ENCODE data around the gene TMEM178B.

Gene TMEM178B

DNA sequence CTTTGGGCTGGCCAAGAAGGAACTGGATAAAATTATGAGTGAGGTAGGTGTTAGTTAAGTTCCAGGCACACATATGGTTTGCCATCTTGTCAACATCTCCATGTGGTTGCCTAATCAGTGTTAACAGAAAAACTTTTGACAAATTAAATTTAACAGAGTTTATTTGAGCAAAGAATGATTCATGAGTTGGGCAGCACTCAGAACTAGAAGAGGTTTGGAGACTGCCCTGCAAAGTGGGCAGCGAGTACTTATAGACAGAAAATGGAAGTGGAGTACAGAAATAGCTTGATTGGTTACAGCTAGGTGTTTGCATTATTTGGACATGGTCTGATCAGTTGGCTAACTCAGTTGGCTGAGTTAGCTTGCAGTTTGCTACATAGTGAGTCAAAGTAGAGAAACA, 439.9 kb downstream of the TMEM178B start:
- TF ChIP-seq, protein P1, sequence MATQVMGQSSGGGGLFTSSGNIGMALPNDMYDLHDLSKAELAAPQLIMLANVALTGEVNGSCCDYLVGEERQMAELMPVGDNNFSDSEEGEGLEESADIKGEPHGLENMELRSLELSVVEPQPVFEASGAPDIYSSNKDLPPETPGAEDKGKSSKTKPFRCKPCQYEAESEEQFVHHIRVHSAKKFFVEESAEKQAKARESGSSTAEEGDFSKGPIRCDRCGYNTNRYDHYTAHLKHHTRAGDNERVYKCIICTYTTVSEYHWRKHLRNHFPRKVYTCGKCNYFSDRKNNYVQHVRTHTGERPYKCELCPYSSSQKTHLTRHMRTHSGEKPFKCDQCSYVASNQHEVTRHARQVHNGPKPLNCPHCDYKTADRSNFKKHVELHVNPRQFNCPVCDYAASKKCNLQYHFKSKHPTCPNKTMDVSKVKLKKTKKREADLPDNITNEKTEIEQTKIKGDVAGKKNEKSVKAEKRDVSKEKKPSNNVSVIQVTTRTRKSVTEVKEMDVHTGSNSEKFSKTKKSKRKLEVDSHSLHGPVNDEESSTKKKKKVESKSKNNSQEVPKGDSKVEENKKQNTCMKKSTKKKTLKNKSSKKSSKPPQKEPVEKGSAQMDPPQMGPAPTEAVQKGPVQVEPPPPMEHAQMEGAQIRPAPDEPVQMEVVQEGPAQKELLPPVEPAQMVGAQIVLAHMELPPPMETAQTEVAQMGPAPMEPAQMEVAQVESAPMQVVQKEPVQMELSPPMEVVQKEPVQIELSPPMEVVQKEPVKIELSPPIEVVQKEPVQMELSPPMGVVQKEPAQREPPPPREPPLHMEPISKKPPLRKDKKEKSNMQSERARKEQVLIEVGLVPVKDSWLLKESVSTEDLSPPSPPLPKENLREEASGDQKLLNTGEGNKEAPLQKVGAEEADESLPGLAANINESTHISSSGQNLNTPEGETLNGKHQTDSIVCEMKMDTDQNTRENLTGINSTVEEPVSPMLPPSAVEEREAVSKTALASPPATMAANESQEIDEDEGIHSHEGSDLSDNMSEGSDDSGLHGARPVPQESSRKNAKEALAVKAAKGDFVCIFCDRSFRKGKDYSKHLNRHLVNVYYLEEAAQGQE (IDR thresholded peaks at IDR 0.05; ENCODE audit: insufficient replicate concordance, low read depth) = no peak
- no peak for TF ChIP-seq POLR2AphosphoS5 (IDR thresholded peaks at IDR 0.05; ENCODE audit: low read depth)
- TF ChIP-seq SPI1 (IDR thresholded peaks at IDR 0.05; ENCODE audit: borderline replicate concordance, low read depth) = no peak
- peaks cover 29% of the 10 kb centered on the region for H3K27me3 ChIP-seq (ENCODE audit: insufficient read depth, poor library complexity, severe bottlenecking)
- H3K4me3 ChIP-seq (replicated peaks; ENCODE audit: insufficient read depth, low read length) = no peak overlapping the region

DNA sequence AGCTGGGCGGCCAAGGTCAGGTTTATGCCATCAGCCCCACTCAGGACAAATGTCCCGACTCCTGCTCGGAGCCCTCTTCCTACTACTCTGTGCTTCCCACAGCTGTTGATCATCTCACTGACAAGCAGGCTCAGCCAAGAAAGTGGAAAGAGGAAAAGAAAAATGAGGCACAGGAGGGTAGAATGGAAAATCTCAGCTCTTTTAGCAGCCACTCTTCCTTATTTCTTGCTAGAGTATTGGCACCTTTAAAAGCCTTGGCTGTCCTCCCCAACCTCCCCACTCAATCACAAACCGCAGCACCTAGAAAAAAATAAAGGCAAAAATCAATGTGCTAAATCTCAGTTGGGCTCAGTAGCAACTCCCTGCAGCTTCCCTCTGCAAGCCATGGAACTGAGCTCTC, 442.1 kb downstream of the TMEM178B start:
- no peak overlapping the region for H3K4me3 ChIP-seq (replicated peaks; ENCODE audit: insufficient read depth, low read length)
- TF ChIP-seq, protein P1 (IDR thresholded peaks at IDR 0.05; ENCODE audit: insufficient replicate concordance, low read depth) = no peak
- no peak for TF ChIP-seq GABPA (IDR thresholded peaks at IDR 0.05; ENCODE audit: low read depth)
- TF ChIP-seq SPI1 (IDR thresholded peaks at IDR 0.05; ENCODE audit: borderline replicate concordance, low read depth) = no peak
- TF ChIP-seq POLR2AphosphoS5 (IDR thresholded peaks at IDR 0.05; ENCODE audit: low read depth) = no peak
- TF ChIP-seq, protein P2, sequence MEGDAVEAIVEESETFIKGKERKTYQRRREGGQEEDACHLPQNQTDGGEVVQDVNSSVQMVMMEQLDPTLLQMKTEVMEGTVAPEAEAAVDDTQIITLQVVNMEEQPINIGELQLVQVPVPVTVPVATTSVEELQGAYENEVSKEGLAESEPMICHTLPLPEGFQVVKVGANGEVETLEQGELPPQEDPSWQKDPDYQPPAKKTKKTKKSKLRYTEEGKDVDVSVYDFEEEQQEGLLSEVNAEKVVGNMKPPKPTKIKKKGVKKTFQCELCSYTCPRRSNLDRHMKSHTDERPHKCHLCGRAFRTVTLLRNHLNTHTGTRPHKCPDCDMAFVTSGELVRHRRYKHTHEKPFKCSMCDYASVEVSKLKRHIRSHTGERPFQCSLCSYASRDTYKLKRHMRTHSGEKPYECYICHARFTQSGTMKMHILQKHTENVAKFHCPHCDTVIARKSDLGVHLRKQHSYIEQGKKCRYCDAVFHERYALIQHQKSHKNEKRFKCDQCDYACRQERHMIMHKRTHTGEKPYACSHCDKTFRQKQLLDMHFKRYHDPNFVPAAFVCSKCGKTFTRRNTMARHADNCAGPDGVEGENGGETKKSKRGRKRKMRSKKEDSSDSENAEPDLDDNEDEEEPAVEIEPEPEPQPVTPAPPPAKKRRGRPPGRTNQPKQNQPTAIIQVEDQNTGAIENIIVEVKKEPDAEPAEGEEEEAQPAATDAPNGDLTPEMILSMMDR (IDR thresholded peaks at IDR 0.05; ENCODE audit: insufficient read depth, low read length) = no peak
- no peak for DNase-seq (ENCODE audit: low read depth in 1 of 2, low spot score in 1 of 2)
- peaks cover 26% of the 10 kb centered on the region for H3K27me3 ChIP-seq (ENCODE audit: insufficient read depth, poor library complexity, severe bottlenecking)
- H3K27ac ChIP-seq (replicated peaks) = no peak overlapping the region

More for the DNA sequence above, 439.9 kb downstream of the TMEM178B start:
- no peak overlapping the region for H3K27ac ChIP-seq (replicated peaks)
- DNase-seq (ENCODE audit: low read depth in 1 of 2, low spot score in 1 of 2) = no peak

DNA sequence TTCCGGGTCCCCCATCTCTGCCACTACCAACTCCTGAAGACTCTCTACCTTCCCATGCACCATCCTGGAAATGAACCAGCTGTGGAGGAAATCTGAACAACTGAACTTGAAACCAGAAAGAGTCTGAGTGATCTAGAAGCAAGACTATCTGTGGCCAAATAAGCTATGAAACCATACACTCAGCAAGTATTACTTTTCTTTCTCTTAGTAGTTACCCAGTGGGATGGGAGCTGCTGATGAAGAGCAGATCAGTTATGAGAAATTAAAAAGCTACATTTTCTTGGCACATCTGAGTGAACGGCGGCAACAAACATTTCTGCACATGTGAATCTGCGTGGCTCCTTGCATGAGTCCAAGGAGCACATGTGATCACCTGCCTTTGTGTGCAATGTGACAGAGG, 445.8 kb downstream of the TMEM178B start:
- no peak for TF ChIP-seq SPI1 (IDR thresholded peaks at IDR 0.05; ENCODE audit: borderline replicate concordance, low read depth)
- TF ChIP-seq GABPA (IDR thresholded peaks at IDR 0.05; ENCODE audit: low read depth) = no peak
- TF ChIP-seq, protein P1 (IDR thresholded peaks at IDR 0.05; ENCODE audit: insufficient replicate concordance, low read depth) = no peak
- H3K27me3 ChIP-seq (ENCODE audit: insufficient read depth, poor library complexity, severe bottlenecking) = peaks cover 3% of the 10 kb centered on the region
- H3K27ac ChIP-seq (replicated peaks) = no peak overlapping the region
- DNase-seq (ENCODE audit: low read depth in 1 of 2, low spot score in 1 of 2) = no peak
- no peak overlapping the region for H3K4me3 ChIP-seq (replicated peaks; ENCODE audit: insufficient read depth, low read length)

DNA sequence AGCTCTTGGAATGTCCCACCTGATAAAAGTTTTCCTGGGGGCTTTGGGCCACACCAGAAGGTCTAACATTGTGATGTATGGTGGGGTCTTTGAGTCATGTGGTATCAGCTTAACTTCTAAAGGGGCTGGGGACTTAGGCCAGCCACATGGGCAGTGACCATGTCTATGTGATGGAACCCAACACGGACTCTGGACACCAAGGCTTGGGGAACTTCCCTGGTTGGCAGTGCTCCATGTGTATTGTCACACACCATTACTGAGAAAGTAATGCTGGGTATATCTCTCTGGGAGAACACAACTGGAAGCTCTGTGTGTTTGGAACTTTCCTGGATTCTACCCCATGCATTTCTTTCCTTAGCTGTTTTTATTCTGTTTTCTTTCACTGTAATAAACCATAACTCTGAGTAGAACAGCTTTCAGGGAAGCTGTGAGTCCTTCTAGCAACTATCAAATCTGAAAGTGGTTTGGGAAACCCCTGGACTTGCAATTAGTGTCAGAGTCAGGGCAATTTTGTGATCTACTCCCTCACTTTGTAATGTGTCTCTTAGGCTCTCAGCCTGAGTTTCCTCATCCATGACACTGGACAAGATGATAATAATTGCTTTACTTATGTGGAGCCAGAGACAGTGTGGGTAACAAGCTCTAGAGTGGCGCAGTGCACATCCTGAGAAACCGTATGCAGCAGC, 448.9 kb downstream of the TMEM178B start:
- TF ChIP-seq, protein P2 (IDR thresholded peaks at IDR 0.05; ENCODE audit: insufficient read depth, low read length) = no peak
- TF ChIP-seq GABPA (IDR thresholded peaks at IDR 0.05; ENCODE audit: low read depth) (no peak), SPI1 (IDR thresholded peaks at IDR 0.05; ENCODE audit: borderline replicate concordance, low read depth) (no peak), POLR2AphosphoS5 (IDR thresholded peaks at IDR 0.05; ENCODE audit: low read depth) (no peak)
- TF ChIP-seq, protein P1 (IDR thresholded peaks at IDR 0.05; ENCODE audit: insufficient replicate concordance, low read depth) = no peak
- Histone ChIP-seq H3K27me3 (ENCODE audit: insufficient read depth, poor library complexity, severe bottlenecking) (peaks cover 3% of the 10 kb centered on the region), H3K27ac (replicated peaks) (no peak overlapping the region), H3K4me3 (replicated peaks; ENCODE audit: insufficient read depth, low read length) (no peak overlapping the region)
- no peak for DNase-seq (ENCODE audit: low read depth in 1 of 2, low spot score in 1 of 2)
